ENCODE measurements around the gene WDR74.

Gene WDR74

DNA sequence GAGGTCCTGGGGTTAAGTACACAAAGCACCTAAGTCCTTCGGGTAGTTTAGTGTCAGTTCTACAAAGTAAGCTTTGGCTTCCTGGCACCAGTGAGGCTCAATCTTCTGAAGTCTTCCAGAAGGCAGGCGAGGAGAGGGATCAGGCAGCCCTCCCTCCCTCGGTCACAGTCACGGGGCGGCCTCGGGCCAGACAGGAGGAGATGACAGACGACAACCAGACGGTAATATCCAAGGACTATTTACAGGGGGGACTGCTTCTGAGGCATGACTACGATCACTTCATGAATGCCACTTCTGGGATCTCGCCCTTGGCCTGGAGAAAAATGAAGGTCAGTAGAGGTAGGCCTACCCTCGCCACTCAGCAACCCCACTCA, 47.2 kb downstream of the WDR74 start:
- DNase-seq (ENCODE audit: low spot score), result no peak

- peak; percentile 95 for DNase-seq (ENCODE audit: low spot score)
These were observed 47.7 kb downstream of the WDR74 start, which contains the start of gene TMEM223 for GRCh38 chr11:62791501-62792201. TMEM223 (minus strand) TSS chr11:62792006; CDS start chr11:62791994, 12 bp downstream.

GRCh38 chr11:62789576-62789975, 49.8 kb downstream of the WDR74 start:
- DNase-seq (ENCODE audit: low spot score), result no peak

DNA sequence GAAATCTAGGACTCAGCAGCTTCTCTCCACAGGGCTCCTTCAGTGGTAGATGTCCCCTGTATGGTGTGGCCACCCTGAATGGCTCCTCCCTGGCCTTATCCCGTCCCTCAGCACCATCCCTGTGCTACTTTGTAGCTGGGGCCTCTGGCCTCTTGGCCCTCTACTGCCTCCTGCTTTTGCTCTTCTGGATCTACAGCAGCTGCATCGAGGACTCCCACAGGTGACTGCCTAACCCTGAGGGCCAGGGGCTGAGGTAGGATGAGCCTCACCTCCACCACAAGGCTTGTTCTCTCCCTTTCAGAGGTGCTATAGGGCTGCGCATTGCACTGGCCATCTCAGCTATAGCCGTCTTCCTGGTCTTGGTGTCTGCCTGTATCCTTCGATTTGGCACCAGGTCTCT, 50.4 kb downstream of the WDR74 start:
- DNase-seq (ENCODE audit: low spot score), result no peak

GRCh38 chr11:62787005-62787759, 52.2 kb downstream of the WDR74 start, which contains the start of gene TMEM179B:
TMEM179B (plus strand) TSS chr11:62787402; CDS start chr11:62787432, 30 bp downstream.
- peak; percentile 95 for DNase-seq (ENCODE audit: low spot score)

DNA sequence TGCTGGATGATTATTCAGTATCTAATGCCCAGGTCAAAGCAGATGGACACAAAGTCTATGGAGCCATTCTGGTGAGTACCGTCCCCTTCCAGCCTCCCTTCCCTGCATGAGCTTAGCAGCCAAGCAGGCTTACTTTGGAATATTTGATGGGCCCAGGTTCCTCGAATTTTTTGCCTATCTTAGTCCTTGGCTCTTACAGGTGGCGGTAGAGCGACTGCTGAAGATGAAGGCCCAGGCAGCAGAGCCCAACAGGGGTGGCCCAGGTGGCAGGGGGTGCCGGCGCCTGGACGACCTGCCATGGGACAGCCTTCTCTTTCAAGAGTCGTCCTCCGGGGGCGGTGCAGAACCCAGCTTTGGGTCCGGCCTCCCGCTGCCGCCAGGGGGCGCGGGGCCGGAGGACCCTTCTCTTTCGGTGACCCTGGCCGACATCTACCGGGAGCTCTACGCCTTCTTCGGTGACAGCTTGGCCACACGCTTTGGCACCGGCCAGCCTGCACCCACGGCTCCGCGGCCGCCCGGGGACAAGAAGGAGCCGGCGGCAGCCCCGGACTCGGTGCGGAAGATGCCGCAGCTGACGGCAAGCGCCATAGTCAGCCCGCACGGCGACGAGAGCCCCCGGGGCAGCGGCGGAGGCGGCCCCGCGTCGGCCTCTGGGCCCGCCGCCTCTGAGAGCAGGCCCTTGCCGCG, 52.9 kb downstream of the WDR74 start:
- DNase-seq (ENCODE audit: low spot score), result peak; percentile 92

Data from AG20443 (cell line).